Upper lobe of right lung (tissue), 1 donor: ENCODE results near the gene CLOCK. TPM values are rescaled to one million over a fixed set of nuclear protein-coding genes. Genes with fewer than 3 reads are reported as not detected.

Experiments
- ATAC-seq: fragments of 200-7000 bp; cut with Tn5 transposase; one replicate; pipeline ENCODE4 v1.9.1; 2020; ENCODE audit warnings: mild to moderate bottlenecking, moderate library complexity
- DNase-seq: peaks from one replicate; pipeline ENCODE4 v3.0.0-alpha.2; 2020
- H3K27ac ChIP-seq: fragments of 200-600 bp; one replicate; pipeline ENCODE4 v1.8.0; 2022
- H3K27me3 ChIP-seq: fragments of 200-600 bp; one replicate; pipeline ENCODE4 v1.8.0; 2022; ENCODE audit warnings: mild to moderate bottlenecking
- H3K36me3 ChIP-seq: fragments of 200-600 bp; one replicate; pipeline ENCODE4 v1.8.0; 2022
- H3K4me1 ChIP-seq: fragments of 200-600 bp; one replicate; pipeline ENCODE4 v1.8.0; 2022
- H3K4me3 ChIP-seq: fragments of 200-600 bp; one replicate; pipeline ENCODE4 v1.8.0; 2022; ENCODE audit warnings: mild to moderate bottlenecking
- H3K9me3 ChIP-seq: fragments of 200-600 bp; one replicate; pipeline ENCODE4 v1.8.0; 2022
- CTCF ChIP-seq: fragments of 200-600 bp; IDR thresholded peaks from one replicate; pipeline ENCODE4 v1.8.0; 2022; ENCODE audit warnings: antibody characterized with exemption
- intact Hi-C: fragments of 100-400 bp; cut with DNase I; formaldehyde crosslinking; loops from one replicate; pipeline ENCODE4 v1.11.0; 2022
- total RNA-seq: library from RNA; stranded (reverse); fragmentation: NEBNext Ultra II Directional; extraction: Animal tissue kit (Norgen Biotek cat#: 25700); gene quantifications from one replicate; pipeline ENCODE4 v1.2.1, GENCODE V29; 2021
- donor health status: DM: no; HTN: yes; CAD: no; lungs with severe emphysema.

The CLOCK gene
- total RNA-seq, 1 donor from 2014 or later = 24.2 TPM

GRCh38 chr4:55445921-55446577 lies 100.7 kb downstream of the CLOCK start:
- no peak for ATAC-seq
- no peak for DNase-seq
- Histone ChIP-seq H3K4me1 (no peaks in the 10 kb centered on the region), H3K4me3 (no peak overlapping the region), H3K9me3 (no peaks in the 10 kb centered on the region), H3K27ac (no peak overlapping the region), H3K27me3 (no peaks in the 10 kb centered on the region), H3K36me3 (peaks cover 72% of the 10 kb centered on the region)
- TF ChIP-seq CTCF = no peak
- intact Hi-C loops = no loop called here

GRCh38 chr4:55444827-55445226 lies 101.9 kb downstream of the CLOCK start:
- DNase-seq (no peak), ATAC-seq (peak; percentile 64)
- H3K4me3 ChIP-seq = no peak overlapping the region
- intact Hi-C loops = no loop called here
- no peaks in the 10 kb centered on the region for H3K4me1 ChIP-seq
- no peak overlapping the region for H3K27ac ChIP-seq
- peaks cover 68% of the 10 kb centered on the region for H3K36me3 ChIP-seq
- no peak for TF ChIP-seq CTCF
- H3K27me3 ChIP-seq = no peaks in the 10 kb centered on the region
- H3K9me3 ChIP-seq = no peaks in the 10 kb centered on the region

GRCh38 chr4:55442541-55442940 lies 104.2 kb downstream of the CLOCK start:
- ATAC-seq (no peak), DNase-seq (no peak)
- Histone ChIP-seq H3K27ac (no peak overlapping the region), H3K4me1 (no peaks in the 10 kb centered on the region), H3K9me3 (no peaks in the 10 kb centered on the region), H3K36me3 (peaks cover 56% of the 10 kb centered on the region), H3K27me3 (no peaks in the 10 kb centered on the region), H3K4me3 (no peak overlapping the region)
- no peak for TF ChIP-seq CTCF
- intact Hi-C loops = no loop called here

- Histone ChIP-seq H3K27ac (no peak overlapping the region), H3K4me3 (no peak overlapping the region), H3K9me3 (no peaks in the 10 kb centered on the region), H3K27me3 (no peaks in the 10 kb centered on the region), H3K4me1 (no peaks in the 10 kb centered on the region), H3K36me3 (peaks cover 56% of the 10 kb centered on the region)
- intact Hi-C loops = no loop called here
- TF ChIP-seq CTCF = no peak
- ATAC-seq = no peak
- no peak for DNase-seq
These were observed 105.9 kb downstream of the CLOCK start for GRCh38 chr4:55440786-55441185.

GRCh38 chr4:55439023-55439422 lies 107.7 kb downstream of the CLOCK start:
- no peaks in the 10 kb centered on the region for H3K9me3 ChIP-seq
- no peak overlapping the region for H3K4me3 ChIP-seq
- TF ChIP-seq CTCF = no peak
- peaks cover 69% of the 10 kb centered on the region for H3K36me3 ChIP-seq
- H3K4me1 ChIP-seq = peaks cover 6% of the 10 kb centered on the region
- H3K27me3 ChIP-seq = no peaks in the 10 kb centered on the region
- no peak for ATAC-seq
- H3K27ac ChIP-seq = no peak overlapping the region
- intact Hi-C loops = no loop called here
- DNase-seq = no peak

- DNase-seq = no peak
- intact Hi-C loops = no loop called here
- no peak overlapping the region for H3K4me3 ChIP-seq
- no peak for ATAC-seq
- H3K27ac ChIP-seq = no peak overlapping the region
- peaks cover 6% of the 10 kb centered on the region for H3K4me1 ChIP-seq
- H3K36me3 ChIP-seq = peaks cover 71% of the 10 kb centered on the region
- no peak for TF ChIP-seq CTCF
- no peaks in the 10 kb centered on the region for H3K27me3 ChIP-seq
- H3K9me3 ChIP-seq = no peaks in the 10 kb centered on the region
These were observed 108.4 kb downstream of the CLOCK start for GRCh38 chr4:55438314-55438713.
